ENCODE data around the gene CCND1.

Gene CCND1

GRCh38 chr11:69697469-69697843 lies 56.5 kb downstream of the CCND1 start:
- Histone ChIP-seq H3K4me1 (ENCODE audit: insufficient read depth, poor library complexity, severe bottlenecking) (no peaks in the 10 kb centered on the region), H3K9me3 (ENCODE audit: severe bottlenecking) (no peaks in the 10 kb centered on the region), H3K27me3 (ENCODE audit: insufficient read depth, poor library complexity, severe bottlenecking) (peaks cover 6% of the 10 kb centered on the region), H3K36me3 (ENCODE audit: low read depth) (no peaks in the 10 kb centered on the region), H3K4me3 (ENCODE audit: severe bottlenecking) (no peak overlapping the region), H3K27ac (ENCODE audit: poor library complexity, severe bottlenecking) (no peak overlapping the region)
- no peak for TF ChIP-seq CTCF (IDR thresholded peaks at IDR 0.05; ENCODE audit: poor library complexity, severe bottlenecking)
- ATAC-seq (ENCODE audit: low read depth) = no peak
- DNase-seq (ENCODE audit: low spot score) = no peak

GRCh38 chr11:69697861-69698260 lies 56.9 kb downstream of the CCND1 start:
- no peak for DNase-seq (ENCODE audit: low spot score)
- Histone ChIP-seq H3K9me3 (ENCODE audit: severe bottlenecking) (no peaks in the 10 kb centered on the region), H3K27ac (ENCODE audit: poor library complexity, severe bottlenecking) (no peak overlapping the region), H3K27me3 (ENCODE audit: insufficient read depth, poor library complexity, severe bottlenecking) (peaks cover 10% of the 10 kb centered on the region), H3K4me3 (ENCODE audit: severe bottlenecking) (no peak overlapping the region), H3K4me1 (ENCODE audit: insufficient read depth, poor library complexity, severe bottlenecking) (no peaks in the 10 kb centered on the region), H3K36me3 (ENCODE audit: low read depth) (no peaks in the 10 kb centered on the region)
- no peak for ATAC-seq (ENCODE audit: low read depth)
- TF ChIP-seq CTCF (IDR thresholded peaks at IDR 0.05; ENCODE audit: poor library complexity, severe bottlenecking) = no peak

GRCh38 chr11:69698362-69698761 lies 57.4 kb downstream of the CCND1 start:
- H3K4me1 ChIP-seq (ENCODE audit: insufficient read depth, poor library complexity, severe bottlenecking) = no peaks in the 10 kb centered on the region

GRCh38 chr11:69699213-69699612 lies 58.3 kb downstream of the CCND1 start:
- no peaks in the 10 kb centered on the region for H3K4me1 ChIP-seq (ENCODE audit: insufficient read depth, poor library complexity, severe bottlenecking)
- no peak overlapping the region for H3K27ac ChIP-seq (ENCODE audit: poor library complexity, severe bottlenecking)
- H3K36me3 ChIP-seq (ENCODE audit: low read depth) = no peaks in the 10 kb centered on the region
- H3K4me3 ChIP-seq (ENCODE audit: severe bottlenecking) = no peak overlapping the region
- H3K27me3 ChIP-seq (ENCODE audit: insufficient read depth, poor library complexity, severe bottlenecking) = peaks cover 22% of the 10 kb centered on the region
- no peaks in the 10 kb centered on the region for H3K9me3 ChIP-seq (ENCODE audit: severe bottlenecking)
- TF ChIP-seq CTCF (IDR thresholded peaks at IDR 0.05; ENCODE audit: poor library complexity, severe bottlenecking) = no peak
- ATAC-seq (ENCODE audit: low read depth) (no peak), DNase-seq (ENCODE audit: low spot score) (no peak)

More at GRCh38 chr11:69698362-69698761, 57.4 kb downstream of the CCND1 start:
- Histone ChIP-seq H3K9me3 (ENCODE audit: severe bottlenecking) (no peaks in the 10 kb centered on the region), H3K4me3 (ENCODE audit: severe bottlenecking) (no peak overlapping the region), H3K36me3 (ENCODE audit: low read depth) (no peaks in the 10 kb centered on the region), H3K27me3 (ENCODE audit: insufficient read depth, poor library complexity, severe bottlenecking) (peaks cover 15% of the 10 kb centered on the region), H3K27ac (ENCODE audit: poor library complexity, severe bottlenecking) (no peak overlapping the region)
- no peak for DNase-seq (ENCODE audit: low spot score)
- no peak for TF ChIP-seq CTCF (IDR thresholded peaks at IDR 0.05; ENCODE audit: poor library complexity, severe bottlenecking)
- ATAC-seq (ENCODE audit: low read depth) = no peak

GRCh38 chr11:69700278-69701140 lies 59.6 kb downstream of the CCND1 start:
- no peak overlapping the region for H3K4me3 ChIP-seq (ENCODE audit: severe bottlenecking)
- H3K27me3 ChIP-seq (ENCODE audit: insufficient read depth, poor library complexity, severe bottlenecking) = peaks cover 30% of the 10 kb centered on the region
- ATAC-seq (ENCODE audit: low read depth) = no peak
- H3K9me3 ChIP-seq (ENCODE audit: severe bottlenecking) = no peaks in the 10 kb centered on the region
- no peaks in the 10 kb centered on the region for H3K36me3 ChIP-seq (ENCODE audit: low read depth)
- H3K4me1 ChIP-seq (ENCODE audit: insufficient read depth, poor library complexity, severe bottlenecking) = no peaks in the 10 kb centered on the region
- no peak for TF ChIP-seq CTCF (IDR thresholded peaks at IDR 0.05; ENCODE audit: poor library complexity, severe bottlenecking)
- DNase-seq (ENCODE audit: low spot score) = no peak
- H3K27ac ChIP-seq (ENCODE audit: poor library complexity, severe bottlenecking) = no peak overlapping the region
